ENCODE results near the gene LINGO4.
"Not testable (repeated sequence)": the region's sequence is repeated elsewhere in the genome, so short reads cannot be mapped to it uniquely, and the experiment has no call there.

The LINGO4 gene

GRCh38 chr1:151782741-151783140 lies 22.5 kb downstream of the LINGO4 start:
- DNase-seq (ENCODE audit: low read depth) = no peak

GRCh38 chr1:151782026-151782425 lies 23.2 kb downstream of the LINGO4 start:
- DNase-seq (ENCODE audit: low read depth) = not testable (repeated sequence)

- not testable (repeated sequence) for DNase-seq (ENCODE audit: low read depth)
These were observed 24.5 kb downstream of the LINGO4 start for GRCh38 chr1:151780736-151781135.

GRCh38 chr1:151779852-151780251 lies 25.4 kb downstream of the LINGO4 start:
- DNase-seq (ENCODE audit: low read depth) = no peak

- DNase-seq (ENCODE audit: low read depth) = no peak
These were observed 27.9 kb downstream of the LINGO4 start for GRCh38 chr1:151777317-151777716.

GRCh38 chr1:151776665-151777062 lies 28.6 kb downstream of the LINGO4 start:
- DNase-seq (ENCODE audit: low read depth) = no peak

- no peak for DNase-seq (ENCODE audit: low read depth)
These were observed 29.1 kb downstream of the LINGO4 start for GRCh38 chr1:151775894-151776664.

GRCh38 chr1:151774256-151774922 lies 30.8 kb downstream of the LINGO4 start:
- DNase-seq (ENCODE audit: low read depth) = no peak

- DNase-seq (ENCODE audit: low read depth) = no peak
These were observed 31.5 kb downstream of the LINGO4 start for GRCh38 chr1:151773702-151774101.

GRCh38 chr1:151769270-151769669 lies 35.9 kb downstream of the LINGO4 start:
- not testable (repeated sequence) for DNase-seq (ENCODE audit: low read depth)

GRCh38 chr1:151768351-151769066 lies 36.7 kb downstream of the LINGO4 start:
- DNase-seq (ENCODE audit: low read depth) = not testable (repeated sequence)

GRCh38 chr1:151763990-151764389 lies 41.2 kb downstream of the LINGO4 start:
- no peak for DNase-seq (ENCODE audit: low read depth)

GRCh38 chr1:151762941-151763921 lies 42.0 kb downstream of the LINGO4 start, which contains the start of gene MRPL9:
Gene MRPL9, minus strand, starts transcription at chr1:151763496. Its CDS starts 17 bp downstream, at chr1:151763479.
- peak; percentile 78 for DNase-seq (ENCODE audit: low read depth)

GRCh38 chr1:151760597-151761385 lies 44.4 kb downstream of the LINGO4 start:
- no peak for DNase-seq (ENCODE audit: low read depth)

GRCh38 chr1:151759241-151759640 lies 46.0 kb downstream of the LINGO4 start:
- DNase-seq (ENCODE audit: low read depth) = no peak

- no peak for DNase-seq (ENCODE audit: low read depth)
These were observed 48.9 kb downstream of the LINGO4 start for GRCh38 chr1:151756291-151756690.
